ENCODE results near the gene XNDC1N. TPM values are rescaled to one million over a fixed set of nuclear protein-coding genes. Genes with fewer than 3 reads are reported as not detected.

Gene XNDC1N
- 3.5 and 5.6 TPM in 2 replicates for total RNA-seq (2012; rRNA removed)

- Histone ChIP-seq H3K4me2 (ENCODE audit: low read length) (peak within 1 kb of the TSS; percentile 94), H3K9ac (ENCODE audit: low read depth, low read length) (peak within 1 kb of the TSS; percentile 92), H3K27me3 (ENCODE audit: control insufficient read depth, insufficient read depth, low read length) (no peaks in the 10 kb centered on the region), H3K4me1 (ENCODE audit: control insufficient read depth, insufficient read depth, low read length) (peaks cover 26% of the 10 kb centered on the region), H3K9me3 (replicated peaks; ENCODE audit: low read length) (no peaks in the 10 kb centered on the region), H3K36me3 (ENCODE audit: insufficient read depth, low read length) (no peaks in the 10 kb centered on the region), H3K4me3 (ENCODE audit: low read length) (peak within 1 kb of the TSS; percentile 86)
These were observed at the start of gene XNDC1N for GRCh38 chr11:71927820-71928736. TSS of gene XNDC1N (minus strand) at chr11:71928594. CDS start at chr11:71923353, 5,241 bp downstream.

GRCh38 chr11:71977743-71978418 lies 49.5 kb upstream of the XNDC1N start:
- no peaks in the 10 kb centered on the region for H3K4me1 ChIP-seq (ENCODE audit: control insufficient read depth, insufficient read depth, low read length)
- no peak overlapping the region for H3K4me3 ChIP-seq (ENCODE audit: low read length)
- no peak overlapping the region for H3K4me2 ChIP-seq (ENCODE audit: low read length)
- peaks cover 14% of the 10 kb centered on the region for H3K36me3 ChIP-seq (ENCODE audit: insufficient read depth, low read length)
- no peak overlapping the region for H3K9ac ChIP-seq (ENCODE audit: low read depth, low read length)
- H3K27me3 ChIP-seq (ENCODE audit: control insufficient read depth, insufficient read depth, low read length) = no peaks in the 10 kb centered on the region
- H3K9me3 ChIP-seq (replicated peaks; ENCODE audit: low read length) = no peaks in the 10 kb centered on the region

GRCh38 chr11:71977090-71977489 lies 48.7 kb upstream of the XNDC1N start:
- no peaks in the 10 kb centered on the region for H3K27me3 ChIP-seq (ENCODE audit: control insufficient read depth, insufficient read depth, low read length)
- H3K4me2 ChIP-seq (ENCODE audit: low read length) = no peak overlapping the region
- no peaks in the 10 kb centered on the region for H3K4me1 ChIP-seq (ENCODE audit: control insufficient read depth, insufficient read depth, low read length)
- peaks cover 10% of the 10 kb centered on the region for H3K36me3 ChIP-seq (ENCODE audit: insufficient read depth, low read length)
- no peaks in the 10 kb centered on the region for H3K9me3 ChIP-seq (replicated peaks; ENCODE audit: low read length)
- no peak overlapping the region for H3K4me3 ChIP-seq (ENCODE audit: low read length)
- no peak overlapping the region for H3K9ac ChIP-seq (ENCODE audit: low read depth, low read length)

- H3K9me3 ChIP-seq (replicated peaks; ENCODE audit: low read length) = no peaks in the 10 kb centered on the region
- H3K36me3 ChIP-seq (ENCODE audit: insufficient read depth, low read length) = peaks cover 10% of the 10 kb centered on the region
- no peaks in the 10 kb centered on the region for H3K27me3 ChIP-seq (ENCODE audit: control insufficient read depth, insufficient read depth, low read length)
- H3K4me1 ChIP-seq (ENCODE audit: control insufficient read depth, insufficient read depth, low read length) = no peaks in the 10 kb centered on the region
- no peak overlapping the region for H3K9ac ChIP-seq (ENCODE audit: low read depth, low read length)
- no peak overlapping the region for H3K4me3 ChIP-seq (ENCODE audit: low read length)
- H3K4me2 ChIP-seq (ENCODE audit: low read length) = no peak overlapping the region
These were observed 48.2 kb upstream of the XNDC1N start for GRCh38 chr11:71976551-71976950.

GRCh38 chr11:71971680-71972079 lies 43.3 kb upstream of the XNDC1N start:
- Histone ChIP-seq H3K4me1 (ENCODE audit: control insufficient read depth, insufficient read depth, low read length) (no peaks in the 10 kb centered on the region), H3K4me2 (ENCODE audit: low read length) (no peak overlapping the region), H3K36me3 (ENCODE audit: insufficient read depth, low read length) (peaks cover 8% of the 10 kb centered on the region), H3K4me3 (ENCODE audit: low read length) (no peak overlapping the region), H3K27me3 (ENCODE audit: control insufficient read depth, insufficient read depth, low read length) (no peaks in the 10 kb centered on the region), H3K9me3 (replicated peaks; ENCODE audit: low read length) (no peaks in the 10 kb centered on the region), H3K9ac (ENCODE audit: low read depth, low read length) (no peak overlapping the region)

GRCh38 chr11:71964641-71965040 lies 36.2 kb upstream of the XNDC1N start:
- Histone ChIP-seq H3K4me3 (ENCODE audit: low read length) (no peak overlapping the region), H3K9ac (ENCODE audit: low read depth, low read length) (no peak overlapping the region), H3K36me3 (ENCODE audit: insufficient read depth, low read length) (peaks cover 20% of the 10 kb centered on the region), H3K27me3 (ENCODE audit: control insufficient read depth, insufficient read depth, low read length) (no peaks in the 10 kb centered on the region), H3K4me1 (ENCODE audit: control insufficient read depth, insufficient read depth, low read length) (peaks cover 21% of the 10 kb centered on the region), H3K9me3 (replicated peaks; ENCODE audit: low read length) (no peaks in the 10 kb centered on the region), H3K4me2 (ENCODE audit: low read length) (no peak overlapping the region)

GRCh38 chr11:71963468-71963867 lies 35.1 kb upstream of the XNDC1N start:
- H3K9ac ChIP-seq (ENCODE audit: low read depth, low read length) = no peak overlapping the region
- no peak overlapping the region for H3K4me3 ChIP-seq (ENCODE audit: low read length)
- no peaks in the 10 kb centered on the region for H3K27me3 ChIP-seq (ENCODE audit: control insufficient read depth, insufficient read depth, low read length)
- no peak overlapping the region for H3K4me2 ChIP-seq (ENCODE audit: low read length)
- H3K4me1 ChIP-seq (ENCODE audit: control insufficient read depth, insufficient read depth, low read length) = peaks cover 21% of the 10 kb centered on the region
- H3K9me3 ChIP-seq (replicated peaks; ENCODE audit: low read length) = no peaks in the 10 kb centered on the region
- peaks cover 16% of the 10 kb centered on the region for H3K36me3 ChIP-seq (ENCODE audit: insufficient read depth, low read length)

GRCh38 chr11:71962428-71963038 lies 34.1 kb upstream of the XNDC1N start:
- Histone ChIP-seq H3K4me2 (ENCODE audit: low read length) (peak overlapping the region; percentile 27), H3K36me3 (ENCODE audit: insufficient read depth, low read length) (peaks cover 13% of the 10 kb centered on the region), H3K27me3 (ENCODE audit: control insufficient read depth, insufficient read depth, low read length) (no peaks in the 10 kb centered on the region), H3K4me1 (ENCODE audit: control insufficient read depth, insufficient read depth, low read length) (peaks cover 21% of the 10 kb centered on the region), H3K9me3 (replicated peaks; ENCODE audit: low read length) (no peaks in the 10 kb centered on the region), H3K4me3 (ENCODE audit: low read length) (no peak overlapping the region), H3K9ac (ENCODE audit: low read depth, low read length) (peak overlapping the region; percentile 1)

- Histone ChIP-seq H3K4me3 (ENCODE audit: low read length) (no peak overlapping the region), H3K9ac (ENCODE audit: low read depth, low read length) (no peak overlapping the region), H3K27me3 (ENCODE audit: control insufficient read depth, insufficient read depth, low read length) (no peaks in the 10 kb centered on the region), H3K9me3 (replicated peaks; ENCODE audit: low read length) (no peaks in the 10 kb centered on the region), H3K4me2 (ENCODE audit: low read length) (no peak overlapping the region), H3K4me1 (ENCODE audit: control insufficient read depth, insufficient read depth, low read length) (no peaks in the 10 kb centered on the region), H3K36me3 (ENCODE audit: insufficient read depth, low read length) (peaks cover 6% of the 10 kb centered on the region)
These were observed 27.6 kb upstream of the XNDC1N start for GRCh38 chr11:71955898-71956456.

GRCh38 chr11:71951741-71952310 lies 23.4 kb upstream of the XNDC1N start:
- no peaks in the 10 kb centered on the region for H3K36me3 ChIP-seq (ENCODE audit: insufficient read depth, low read length)
- no peak overlapping the region for H3K9ac ChIP-seq (ENCODE audit: low read depth, low read length)
- no peak overlapping the region for H3K4me3 ChIP-seq (ENCODE audit: low read length)
- H3K4me1 ChIP-seq (ENCODE audit: control insufficient read depth, insufficient read depth, low read length) = peaks cover 17% of the 10 kb centered on the region
- H3K4me2 ChIP-seq (ENCODE audit: low read length) = no peak overlapping the region
- no peaks in the 10 kb centered on the region for H3K27me3 ChIP-seq (ENCODE audit: control insufficient read depth, insufficient read depth, low read length)
- no peaks in the 10 kb centered on the region for H3K9me3 ChIP-seq (replicated peaks; ENCODE audit: low read length)

- no peak overlapping the region for H3K4me3 ChIP-seq (ENCODE audit: low read length)
- H3K9ac ChIP-seq (ENCODE audit: low read depth, low read length) = no peak overlapping the region
- H3K27me3 ChIP-seq (ENCODE audit: control insufficient read depth, insufficient read depth, low read length) = no peaks in the 10 kb centered on the region
- H3K4me2 ChIP-seq (ENCODE audit: low read length) = no peak overlapping the region
- H3K4me1 ChIP-seq (ENCODE audit: control insufficient read depth, insufficient read depth, low read length) = peaks cover 44% of the 10 kb centered on the region
- no peaks in the 10 kb centered on the region for H3K9me3 ChIP-seq (replicated peaks; ENCODE audit: low read length)
- no peaks in the 10 kb centered on the region for H3K36me3 ChIP-seq (ENCODE audit: insufficient read depth, low read length)
These were observed 20.6 kb upstream of the XNDC1N start for GRCh38 chr11:71949034-71949433.

Data from skeletal muscle satellite cell (primary cell).